ENCODE measurements around the gene CHCHD3.
"Not testable (repeated sequence)": the region's sequence is repeated elsewhere in the genome, so short reads cannot be mapped to it uniquely, and the experiment has no call there.

Gene CHCHD3

GRCh38 chr7:133003052-133003910 lies 78.6 kb downstream of the CHCHD3 start:
- no peak for DNase-seq (ENCODE audit: low read depth)

DNA sequence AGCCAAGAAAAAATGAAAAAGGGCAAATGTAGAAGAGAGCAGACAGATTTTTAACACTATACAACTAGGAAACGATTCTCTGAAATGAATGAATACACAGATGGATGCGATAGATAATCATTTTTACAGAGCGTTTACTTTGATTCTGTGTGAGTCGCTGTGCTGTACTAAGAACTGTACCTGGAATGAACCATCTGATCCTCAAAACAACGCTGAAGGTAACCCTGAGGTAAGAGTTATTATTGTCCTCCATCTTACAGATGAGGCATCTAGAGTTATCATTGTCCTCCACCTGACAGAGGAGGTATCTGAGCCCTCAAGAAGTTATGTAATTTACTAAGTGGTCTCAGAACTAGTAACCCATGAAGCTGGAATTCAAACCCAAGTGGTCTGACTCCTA lies 80.2 kb downstream of the CHCHD3 start:
- no peak for DNase-seq (ENCODE audit: low read depth)

- no peak for DNase-seq (ENCODE audit: low read depth)
Measured at GRCh38 chr7:132999845-133000244, 82.0 kb downstream of the CHCHD3 start.

DNA sequence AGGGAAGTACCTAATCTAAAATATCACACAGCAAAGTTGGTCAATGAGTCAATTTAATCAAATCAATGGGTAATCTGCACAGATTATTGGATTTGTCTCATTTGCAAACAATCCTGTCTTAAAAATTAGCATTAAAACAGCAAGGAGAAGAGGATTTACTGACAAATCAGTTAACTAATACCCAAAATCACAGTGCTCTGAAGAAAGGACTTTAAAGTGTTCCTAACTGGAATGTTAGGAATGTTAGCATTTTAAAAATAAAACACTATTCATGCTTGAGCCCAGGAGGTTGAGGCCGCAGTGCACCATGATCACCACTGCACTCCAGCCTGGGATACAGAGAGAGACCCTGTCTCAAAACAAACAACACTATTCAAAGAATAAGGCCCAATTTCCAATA lies 83.1 kb downstream of the CHCHD3 start:
- DNase-seq (ENCODE audit: low read depth): no peak

DNA sequence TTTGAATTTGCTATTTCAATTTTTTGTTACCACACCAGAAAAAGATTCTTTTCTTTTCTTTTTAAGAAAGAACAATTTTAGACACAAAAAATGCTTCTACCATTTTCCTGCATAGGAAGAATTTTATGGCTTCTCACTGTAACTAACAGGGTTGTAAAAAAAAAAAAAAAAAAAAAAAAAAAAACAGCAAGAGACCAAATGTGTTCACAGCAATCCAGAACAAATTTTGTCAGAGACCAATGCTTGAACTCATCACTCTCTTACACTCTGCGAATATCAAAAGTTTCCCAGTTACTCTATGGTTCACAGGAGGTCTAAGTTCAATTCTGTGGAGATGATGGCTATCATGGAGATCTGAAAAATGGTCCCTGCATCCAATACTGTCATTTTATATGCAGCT lies 84.4 kb downstream of the CHCHD3 start:
- DNase-seq (ENCODE audit: low read depth): no peak

DNA sequence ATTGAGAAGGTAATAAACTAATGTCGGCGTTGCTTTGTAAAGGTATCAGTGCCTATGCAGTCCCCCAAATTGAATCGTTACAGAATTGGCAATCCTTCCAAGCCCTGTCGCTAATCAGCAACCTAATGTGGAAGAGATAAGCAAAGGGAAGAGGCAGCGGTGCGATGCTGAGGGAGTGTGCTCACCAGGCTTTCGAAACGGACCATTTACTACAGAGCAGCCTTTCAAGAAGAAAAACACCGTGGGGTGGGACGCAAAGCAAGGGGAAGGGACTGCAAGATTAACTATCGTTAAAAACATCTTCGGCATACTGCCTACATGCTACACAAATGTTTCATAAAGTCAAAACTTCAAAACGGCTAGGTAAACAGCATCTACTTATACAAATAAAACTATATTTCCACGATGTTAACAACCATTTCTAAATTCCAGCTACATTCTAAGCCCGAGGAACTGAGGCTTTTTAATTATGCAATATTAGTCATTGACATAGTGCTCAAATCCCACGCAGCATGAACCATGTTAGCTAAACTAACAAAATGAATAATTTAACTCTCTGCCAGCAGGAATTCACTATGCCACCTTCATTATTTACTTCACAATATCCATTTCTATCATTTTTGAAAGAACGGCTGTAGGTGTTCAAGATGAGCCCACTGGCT lies 85.2 kb downstream of the CHCHD3 start:
- DNase-seq (ENCODE audit: low read depth): no peak

- no peak for DNase-seq (ENCODE audit: low read depth)
Measured at GRCh38 chr7:132993377-132994013, 88.4 kb downstream of the CHCHD3 start.

DNA sequence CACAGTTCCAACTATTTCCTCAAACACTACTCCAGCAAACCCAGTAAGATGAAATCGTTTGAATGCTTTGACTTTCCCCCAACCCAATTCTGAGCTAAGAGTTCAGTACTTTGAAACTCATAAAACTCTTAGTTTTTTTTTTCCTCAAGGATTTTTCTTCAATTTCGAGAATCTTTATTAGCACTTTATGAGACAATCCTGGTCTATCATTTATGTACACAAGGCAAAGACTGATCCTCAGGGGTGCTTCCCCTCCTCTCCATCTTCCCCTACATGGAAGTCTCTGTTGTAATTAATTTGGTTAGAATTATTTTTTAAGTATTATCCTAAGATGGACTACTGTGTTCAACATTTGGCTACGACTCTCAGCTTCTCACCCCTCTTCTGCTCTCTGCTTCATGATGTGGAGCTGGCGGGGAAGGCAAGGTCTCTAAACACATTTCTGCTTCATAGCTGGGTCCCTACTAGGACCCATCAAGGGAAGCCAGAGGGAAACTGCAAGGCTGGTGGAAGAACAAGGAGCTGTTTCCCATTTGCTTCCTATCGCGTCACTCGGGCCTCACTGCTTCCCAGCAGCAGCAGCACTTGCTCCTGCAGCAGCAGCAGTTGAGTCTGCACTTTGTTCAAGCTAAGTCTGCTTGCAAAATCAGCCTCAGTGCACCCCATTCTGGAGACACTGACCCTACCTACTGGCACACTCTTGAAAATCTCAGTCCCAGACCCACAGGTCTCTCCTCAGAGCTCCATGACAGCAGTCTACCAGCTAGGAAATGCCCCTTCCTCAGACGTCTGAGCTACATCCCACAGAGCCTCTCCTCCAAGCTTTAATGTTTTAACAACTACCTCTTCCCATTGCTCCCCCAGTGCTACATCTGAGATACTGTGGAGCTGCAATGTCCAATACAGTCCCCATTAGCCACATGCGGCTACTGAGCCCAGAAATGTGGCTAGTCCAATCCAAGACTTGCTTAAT lies 90.0 kb downstream of the CHCHD3 start:
- DNase-seq (ENCODE audit: low read depth): no peak

GRCh38 chr7:132988117-132988516 lies 93.8 kb downstream of the CHCHD3 start:
- no peak for DNase-seq (ENCODE audit: low read depth)

DNA sequence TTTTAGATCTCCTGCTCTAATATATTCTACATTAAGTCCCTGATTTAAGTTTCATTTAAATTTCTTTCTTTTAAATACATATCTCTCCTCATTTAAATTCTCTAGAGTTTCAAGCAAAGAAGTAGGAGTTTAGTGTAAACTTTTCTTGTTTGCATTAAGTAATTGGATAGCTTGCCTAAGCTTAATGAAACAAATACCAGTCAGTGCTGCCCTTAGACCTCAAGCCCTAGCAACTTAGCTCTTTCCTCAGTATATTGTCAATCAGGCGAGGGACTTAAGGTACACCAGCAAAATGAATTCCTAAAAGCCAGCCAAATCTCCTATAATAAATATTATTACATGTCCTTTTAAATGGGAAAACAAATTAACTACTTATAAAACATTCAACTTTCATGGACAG lies 101.5 kb downstream of the CHCHD3 start:
- no peak for DNase-seq (ENCODE audit: low read depth)

DNA sequence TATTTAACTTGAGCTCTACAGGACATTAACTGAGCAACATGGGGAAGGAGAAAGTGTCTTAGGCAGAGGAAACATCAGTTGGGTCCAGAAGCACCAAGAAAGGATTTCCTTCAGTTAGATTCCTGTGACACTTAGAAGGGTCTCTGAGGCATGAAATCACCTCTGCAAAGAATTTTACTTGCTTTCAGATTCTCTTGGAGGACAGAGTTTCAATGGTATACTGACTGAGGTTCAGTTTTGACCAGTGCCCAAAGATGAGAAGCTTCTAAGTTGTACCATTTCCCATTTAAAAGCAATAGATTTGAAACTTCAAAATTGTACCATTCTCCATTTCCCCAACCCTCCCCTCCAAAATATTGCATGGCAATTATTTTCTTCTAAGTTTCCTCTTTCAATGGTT lies 102.4 kb downstream of the CHCHD3 start:
- no peak for DNase-seq (ENCODE audit: low read depth)

GRCh38 chr7:132977234-132977633 lies 104.7 kb downstream of the CHCHD3 start:
- DNase-seq (ENCODE audit: low read depth): no peak

DNA sequence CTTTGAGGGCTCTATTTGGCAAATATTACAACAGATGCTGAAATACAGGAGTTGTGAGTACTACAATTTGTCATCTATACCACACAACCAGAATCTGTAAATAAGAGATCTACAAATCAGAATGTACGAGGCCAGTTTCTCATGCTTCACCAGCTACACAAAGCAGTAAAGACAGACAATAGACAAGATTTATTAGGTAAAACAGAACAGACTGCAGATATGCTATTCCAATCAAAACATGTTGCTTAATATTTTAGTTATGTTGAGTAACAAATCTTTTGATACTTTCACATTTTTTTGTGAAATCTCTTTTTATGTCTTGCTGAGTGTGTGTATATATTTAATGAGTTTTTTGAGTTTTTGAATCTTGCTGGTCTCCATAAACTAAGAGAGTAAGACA lies 109.1 kb downstream of the CHCHD3 start:
- DNase-seq (ENCODE audit: low read depth): no peak

DNA sequence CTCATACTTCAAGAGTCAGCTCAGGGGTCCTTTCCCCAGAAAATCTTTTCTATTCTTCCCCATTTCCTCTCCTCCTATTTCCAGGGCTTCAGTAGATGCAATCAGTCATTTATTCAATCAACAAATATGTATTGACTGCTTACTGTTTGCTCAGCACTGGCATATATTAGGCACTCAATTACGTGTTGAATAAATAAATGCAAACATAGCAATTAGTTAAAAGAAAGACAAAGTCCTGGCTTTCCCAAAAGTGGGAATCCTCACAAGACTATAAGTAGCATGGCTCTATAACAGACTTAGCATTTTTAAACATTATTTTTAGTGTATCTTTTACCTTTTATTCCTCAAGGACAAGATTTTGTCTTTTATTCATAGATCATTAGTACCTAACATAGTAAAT lies 111.6 kb downstream of the CHCHD3 start:
- no peak for DNase-seq (ENCODE audit: low read depth)

GRCh38 chr7:132969520-132969919 lies 112.4 kb downstream of the CHCHD3 start:
- DNase-seq (ENCODE audit: low read depth): no peak

DNA sequence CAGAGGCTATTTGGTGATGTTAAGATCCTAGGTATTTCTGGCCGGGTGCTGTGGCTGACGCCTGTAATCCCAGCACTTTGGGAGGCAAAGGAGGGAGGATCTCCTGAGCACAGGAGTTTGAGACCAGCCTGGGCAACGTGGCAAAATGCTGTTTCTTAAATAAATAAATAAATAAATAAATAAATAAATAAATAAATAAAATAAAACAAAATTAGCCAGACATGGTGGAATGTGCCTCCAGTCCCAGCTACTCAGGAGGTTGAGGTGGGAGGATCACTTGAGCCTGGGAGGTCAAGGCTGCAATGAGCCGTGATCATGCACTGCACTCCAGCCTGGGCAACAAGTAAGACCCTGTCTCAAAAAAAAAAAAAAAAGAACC lies 114.4 kb downstream of the CHCHD3 start:
- DNase-seq (ENCODE audit: low read depth): not testable (repeated sequence)

GRCh38 chr7:132966754-132967469 lies 115.0 kb downstream of the CHCHD3 start:
- no peak for DNase-seq (ENCODE audit: low read depth)

- no peak for DNase-seq (ENCODE audit: low read depth)
Measured at GRCh38 chr7:132965951-132966350, 115.9 kb downstream of the CHCHD3 start.

GRCh38 chr7:132964876-132965275 lies 117.0 kb downstream of the CHCHD3 start:
- DNase-seq (ENCODE audit: low read depth): no peak

DNA sequence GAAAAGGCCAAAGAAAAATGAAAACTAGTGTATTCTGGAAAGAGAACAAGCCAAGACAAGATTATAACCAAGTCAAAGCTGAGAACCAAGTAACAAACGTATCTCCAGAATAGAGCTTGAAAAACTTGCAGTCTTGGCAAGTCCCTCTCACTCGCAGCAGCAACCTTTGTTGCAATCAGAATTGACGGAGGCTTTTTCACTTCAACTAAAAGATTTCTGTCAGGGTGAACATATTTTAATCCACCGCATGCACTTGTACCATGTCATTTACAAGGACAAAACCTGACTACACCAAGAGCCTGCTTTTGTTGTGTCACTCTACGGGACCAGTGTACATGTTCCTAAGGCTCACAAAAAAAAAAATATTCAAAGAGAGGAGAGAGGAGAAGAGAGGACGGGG lies 122.0 kb downstream of the CHCHD3 start:
- no peak for DNase-seq (ENCODE audit: low read depth)

DNA sequence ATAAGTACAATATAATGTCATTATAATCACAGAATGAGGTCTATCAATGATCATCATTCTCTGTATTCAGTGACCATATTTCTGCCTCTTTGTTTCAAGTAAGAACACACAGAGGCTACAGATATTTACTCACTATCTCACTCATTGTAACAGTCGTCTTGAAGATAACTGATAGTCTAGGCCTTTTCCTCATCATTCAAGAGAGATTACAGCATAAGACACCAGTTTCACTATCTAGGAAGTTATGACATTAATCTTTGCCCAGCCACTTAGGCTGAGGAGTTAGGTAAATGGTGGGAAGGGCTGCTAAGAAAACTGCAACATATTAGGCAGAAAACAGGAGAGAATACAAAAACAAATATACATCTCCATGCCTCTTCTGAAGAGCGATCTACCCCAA lies 125.3 kb downstream of the CHCHD3 start:
- DNase-seq (ENCODE audit: low read depth): no peak
